Measurements from ENCODE around the gene SMAD3.
"Not testable (repeated sequence)": the region's sequence is repeated elsewhere in the genome, so short reads cannot be mapped to it uniquely, and the experiment has no call there.

The SMAD3 gene

DNA sequence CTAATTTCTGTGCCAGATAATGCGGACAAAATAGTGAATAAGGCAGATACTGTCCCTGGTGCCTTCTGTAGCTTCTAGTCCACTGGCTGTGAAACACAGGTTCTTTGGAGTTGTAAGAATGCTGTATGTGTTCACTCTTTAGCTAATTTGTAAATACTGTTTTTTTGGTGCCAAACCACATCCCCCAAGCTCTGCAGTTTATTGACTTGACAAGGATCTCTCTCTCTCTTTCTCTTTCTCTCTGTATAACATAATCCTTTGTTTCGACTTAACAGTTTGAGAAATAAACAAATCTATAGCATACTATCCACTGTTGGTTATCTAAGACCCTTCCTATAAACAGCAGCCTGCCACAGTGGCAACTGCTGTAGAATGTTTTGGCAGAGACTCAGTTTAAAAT is 7.6 kb downstream of the SMAD3 start:
- TF ChIP-seq CTCF (conservative IDR thresholded peaks at IDR 0.05): no peak
- H3K27ac ChIP-seq: no peak overlapping the region

- no peak for TF ChIP-seq CTCF (conservative IDR thresholded peaks at IDR 0.05)
- H3K27ac ChIP-seq: no peak overlapping the region
Measured at GRCh38 chr15:67074886-67075229, 9.5 kb downstream of the SMAD3 start.

GRCh38 chr15:67075555-67076135 is 10.2 kb downstream of the SMAD3 start:
- H3K27ac ChIP-seq: not testable (repeated sequence)

DNA sequence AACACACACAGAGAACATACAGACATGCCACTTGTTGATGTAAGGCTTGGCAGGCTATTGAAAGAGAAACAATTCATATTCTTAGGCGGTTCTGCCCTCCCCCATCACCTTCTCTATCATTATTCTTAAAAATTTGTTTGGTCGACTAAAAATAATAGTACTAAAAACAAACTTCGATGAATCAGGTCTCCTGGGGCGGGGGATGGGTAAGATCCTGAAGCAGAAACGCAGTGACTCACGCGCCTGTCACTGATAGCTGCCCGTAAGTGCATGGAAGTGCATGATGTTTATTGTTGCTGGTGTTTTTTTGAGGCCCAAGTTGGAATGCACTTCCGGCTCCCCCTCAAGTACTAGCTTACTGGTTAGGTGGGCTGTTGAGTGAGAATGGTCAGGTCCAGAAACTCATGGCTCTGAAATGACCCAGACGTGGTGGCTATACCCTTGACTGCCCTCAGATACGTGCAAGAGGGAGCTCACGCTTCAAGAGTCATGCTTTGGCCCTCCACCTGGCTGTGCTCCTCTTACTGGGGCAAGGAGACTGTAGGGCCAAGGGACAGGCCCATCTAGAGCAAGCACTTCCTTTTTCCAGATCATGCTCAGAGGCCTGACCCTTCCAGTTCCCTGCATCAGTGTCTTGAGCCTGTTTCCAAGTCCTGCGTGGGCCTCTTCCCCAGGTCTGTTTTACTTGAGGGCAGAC is 10.9 kb downstream of the SMAD3 start:
- no peak for TF ChIP-seq CTCF (conservative IDR thresholded peaks at IDR 0.05)
- H3K27ac ChIP-seq: no peak overlapping the region

GRCh38 chr15:67077641-67078215 is 12.3 kb downstream of the SMAD3 start:
- TF ChIP-seq CTCF (conservative IDR thresholded peaks at IDR 0.05): no peak
- no peak overlapping the region for H3K27ac ChIP-seq

DNA sequence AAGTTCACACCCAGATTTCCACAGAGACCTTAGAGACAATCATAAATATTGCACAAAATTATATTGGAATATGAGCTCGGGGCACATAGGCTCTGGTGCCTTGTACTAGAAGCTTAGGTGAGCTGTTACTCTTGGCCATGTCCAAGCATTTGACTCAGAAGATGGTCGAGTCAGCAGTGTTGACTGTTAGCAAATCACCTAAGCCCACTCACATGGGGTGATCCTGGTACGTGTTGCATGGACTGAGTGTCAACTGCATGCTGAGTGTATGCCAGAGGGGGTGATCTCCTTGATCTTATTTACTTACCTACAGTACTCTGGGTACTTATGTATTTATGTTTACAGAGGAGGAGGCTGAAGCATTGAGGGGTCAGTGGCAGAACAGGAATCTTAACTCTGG is 14.0 kb downstream of the SMAD3 start:
- no peak overlapping the region for H3K27ac ChIP-seq
- no peak for TF ChIP-seq CTCF (conservative IDR thresholded peaks at IDR 0.05)

DNA sequence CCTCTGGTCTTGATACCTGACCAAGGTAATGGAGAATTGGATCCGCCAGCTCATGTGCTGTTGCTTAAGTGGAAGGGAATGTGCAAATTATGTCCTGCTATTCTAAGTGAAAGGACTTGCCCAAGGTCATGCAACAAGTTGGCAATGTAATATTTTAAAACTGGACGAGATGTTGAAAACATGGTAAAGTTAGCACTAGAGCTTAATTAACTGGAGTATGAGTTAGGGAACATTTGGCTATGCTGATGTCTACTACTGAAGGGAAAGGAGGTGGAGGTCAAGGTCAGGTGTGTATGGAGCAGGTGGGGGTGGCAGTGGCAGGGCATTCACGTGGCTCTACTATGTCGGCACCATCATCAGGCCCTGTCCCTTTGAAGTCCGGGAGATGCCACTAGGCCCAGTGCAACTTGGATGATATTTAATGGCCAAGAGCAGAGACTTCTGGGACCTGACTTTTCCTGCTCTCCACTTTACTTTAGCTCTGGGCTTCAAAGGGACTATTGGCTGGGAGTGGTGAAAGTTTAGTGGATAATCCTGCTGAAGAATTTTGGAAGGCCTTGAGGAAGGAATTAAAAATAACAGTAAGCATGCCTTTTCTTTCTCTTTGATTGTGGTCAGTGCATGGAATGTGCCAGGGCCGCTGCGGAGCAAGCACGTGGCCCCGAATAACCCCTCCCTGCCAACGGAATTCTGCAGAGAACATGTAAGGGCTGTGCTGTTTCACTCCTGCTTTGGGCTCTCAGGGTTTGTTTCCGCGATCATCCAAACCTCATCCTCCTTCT is 14.9 kb downstream of the SMAD3 start:
- TF ChIP-seq CTCF (conservative IDR thresholded peaks at IDR 0.05): no peak
- no peak overlapping the region for H3K27ac ChIP-seq

All from VCaP (cell line).